H1 (cell line): Measurements from ENCODE around the gene KCTD12. TPM values are rescaled to one million over a fixed set of nuclear protein-coding genes. Genes with fewer than 3 reads are reported as not detected.

ENCODE experiments used
- BRCA1 ChIP-seq: IDR thresholded peaks from 2 replicates; pipeline ENCODE4 v1.6.1; 2012; ENCODE audit warnings: low read depth, low read length, improper control_type of control experiment
- CHD7 ChIP-seq: fragments of 300-600 bp; sonication (generic); IDR thresholded peaks from 2 replicates; pipeline ENCODE4 v1.7.1; 2012; ENCODE audit warnings: low read length, moderate library complexity, mild to moderate bottlenecking, inconsistent platforms; ENCODE audit not compliant: insufficient replicate concordance
- MAX ChIP-seq: IDR thresholded peaks from 2 replicates; pipeline ENCODE4 v1.6.1; 2012; ENCODE audit warnings: inconsistent platforms
- polyA plus RNA-seq, 7 experiments: library from polyadenylated mRNA; depleted of rRNA in 3 of 7; stranded (reverse) in 5 of 7; unstranded in 2 of 7; fragments of >200 nt in 5 of 7; fragments of 200-250 nt in 2 of 7; gene quantifications; 1 replicate in 5 of 7; 2 replicates in 1 of 7; 4 replicates in 1 of 7; pipeline versions ENCODE4 v1.2.1 to v1.2.3, GENCODE V29; 2011 to 2013; ENCODE audit warnings: missing spikeins in 2 of 7, mixed read lengths in 2 of 7
- total RNA-seq: library from RNA; stranded (reverse); fragmentation: NEBNext Ultra II Directional; extraction: Animal tissue kit (Norgen Biotek cat#: 25700); gene quantifications from 2 replicates; pipeline ENCODE4 v1.2.1, GENCODE V29; 2021

KCTD12 gene
- total and polyA plus RNA-seq, 2 of the 8 experiments (the other 6 are each of a cell fraction or from before 2014, with no cell fraction given) = 2.5 to 9.6 TPM

GRCh38 chr13:76845367-76845766, 40.8 kb downstream of the KCTD12 start (continued):
- TF ChIP-seq CHD7 (no peak), BRCA1 (no peak), MAX (no peak)
